ENCODE measurements around the gene SIGMAR1.
"Not testable (repeated sequence)": the region's sequence is repeated elsewhere in the genome, so short reads cannot be mapped to it uniquely, and the experiment has no call there.

The SIGMAR1 gene

GRCh38 chr9:34654323-34655051, 16.9 kb upstream of the SIGMAR1 start:
- DNase-seq: no peak

GRCh38 chr9:34653151-34654072, 15.8 kb upstream of the SIGMAR1 start:
- DNase-seq: no peak

- no peak for DNase-seq
Measured at GRCh38 chr9:34652602-34653000, 15.0 kb upstream of the SIGMAR1 start.

GRCh38 chr9:34651876-34652601, 14.5 kb upstream of the SIGMAR1 start, which contains the start of gene IL11RA:
TSS of gene IL11RA (plus strand) at chr9:34652185. CDS start at chr9:34655218, 3,033 bp downstream.
- DNase-seq: peak; percentile 80

- no peak for DNase-seq
Measured at GRCh38 chr9:34651321-34651720, 13.7 kb upstream of the SIGMAR1 start.

- no peak for DNase-seq
Measured at GRCh38 chr9:34650816-34651215, 13.2 kb upstream of the SIGMAR1 start.

GRCh38 chr9:34648673-34649072, 11.1 kb upstream of the SIGMAR1 start:
- DNase-seq: no peak

GRCh38 chr9:34647651-34648050, 10.1 kb upstream of the SIGMAR1 start:
- no peak for DNase-seq

- no peak for DNase-seq
Measured at GRCh38 chr9:34647084-34647403, 9.5 kb upstream of the SIGMAR1 start.

GRCh38 chr9:34646211-34647083, 8.9 kb upstream of the SIGMAR1 start, which contains the start of gene GALT:
TSS of gene GALT (plus strand) at chr9:34646675. CDS start at chr9:34646705, 30 bp downstream.
- DNase-seq: peak; percentile 98

- DNase-seq: no peak
Measured at GRCh38 chr9:34644766-34645314, 7.3 kb upstream of the SIGMAR1 start.

- DNase-seq: no peak
Measured at GRCh38 chr9:34642679-34643078, 5.1 kb upstream of the SIGMAR1 start.

- not testable (repeated sequence) for DNase-seq
Measured at GRCh38 chr9:34639322-34639721, 1.7 kb upstream of the SIGMAR1 start.

GRCh38 chr9:34638138-34638445, 505 bp upstream of the SIGMAR1 start:
- DNase-seq: no peak

GRCh38 chr9:34636791-34637355, 714 bp downstream of the SIGMAR1 start:
- peak; percentile 51 for DNase-seq

- DNase-seq: no peak
Measured at GRCh38 chr9:34635556-34635955, 2.0 kb downstream of the SIGMAR1 start.

- no peak for DNase-seq
Measured at GRCh38 chr9:34634551-34635248, 2.9 kb downstream of the SIGMAR1 start.

- DNase-seq: peak; percentile 81
Measured at GRCh38 chr9:34633851-34634550, 3.6 kb downstream of the SIGMAR1 start.

- no peak for DNase-seq
Measured at GRCh38 chr9:34633166-34633565, 4.4 kb downstream of the SIGMAR1 start.

- DNase-seq: no peak
Measured at GRCh38 chr9:34630402-34631154, 7.0 kb downstream of the SIGMAR1 start.
